CD4-positive, alpha-beta T cell treated with Interleukin-6 for 4 hours (primary cell): ENCODE data around the gene CD109.

Experiments used
- DNase-seq: peaks from one replicate; pipeline ENCODE4 v3.0.0-alpha.2; 2020; ENCODE audit warnings: mixed read lengths

CD109 gene

GRCh38 chr6:73731285-73731684, 35.3 kb downstream of the CD109 start:
- no peak for DNase-seq

- DNase-seq, result peak; percentile 76
These were observed 37.1 kb downstream of the CD109 start for GRCh38 chr6:73732845-73733675.

- no peak for DNase-seq
These were observed 37.8 kb downstream of the CD109 start for GRCh38 chr6:73733791-73734190.

- DNase-seq, result no peak
These were observed 38.9 kb downstream of the CD109 start for GRCh38 chr6:73734832-73735453.

- no peak for DNase-seq
These were observed 42.5 kb downstream of the CD109 start for GRCh38 chr6:73738367-73739028.

GRCh38 chr6:73739096-73739495, 43.1 kb downstream of the CD109 start:
- DNase-seq, result no peak

GRCh38 chr6:73742433-73742832, 46.4 kb downstream of the CD109 start:
- no peak for DNase-seq

GRCh38 chr6:73743081-73743480, 47.1 kb downstream of the CD109 start:
- DNase-seq, result no peak

GRCh38 chr6:73743556-73743955, 47.6 kb downstream of the CD109 start:
- DNase-seq, result no peak

- no peak for DNase-seq
These were observed 50.8 kb downstream of the CD109 start for GRCh38 chr6:73746787-73747186.

- DNase-seq, result no peak
These were observed 51.3 kb downstream of the CD109 start for GRCh38 chr6:73747289-73747688.

- no peak for DNase-seq
These were observed 56.9 kb downstream of the CD109 start for GRCh38 chr6:73752943-73753342.

- DNase-seq, result no peak
These were observed 70.0 kb downstream of the CD109 start for GRCh38 chr6:73766040-73766439.

GRCh38 chr6:73768558-73768957, 72.6 kb downstream of the CD109 start:
- no peak for DNase-seq

GRCh38 chr6:73769976-73770375, 74.0 kb downstream of the CD109 start:
- DNase-seq, result no peak

- DNase-seq, result no peak
These were observed 78.3 kb downstream of the CD109 start for GRCh38 chr6:73774311-73774774.

- DNase-seq, result no peak
These were observed 83.9 kb downstream of the CD109 start for GRCh38 chr6:73779943-73780342.

GRCh38 chr6:73782911-73783310, 86.9 kb downstream of the CD109 start:
- DNase-seq, result no peak

GRCh38 chr6:73784726-73785505, 88.9 kb downstream of the CD109 start:
- DNase-seq, result no peak

GRCh38 chr6:73790574-73790973, 94.6 kb downstream of the CD109 start:
- DNase-seq, result no peak

- DNase-seq, result no peak
These were observed 95.3 kb downstream of the CD109 start for GRCh38 chr6:73791336-73791735.

GRCh38 chr6:73792738-73793137, 96.7 kb downstream of the CD109 start:
- DNase-seq, result no peak

GRCh38 chr6:73796881-73797280, 100.9 kb downstream of the CD109 start:
- no peak for DNase-seq
